Panc1 (cell line): Measurements from ENCODE around the gene HCN4. TPM values are rescaled to one million over a fixed set of nuclear protein-coding genes. Genes with fewer than 3 reads are reported as not detected.

Source experiments
- ATAC-seq: fragments of 200-7000 bp; cut with Tn5 transposase; 2 replicates; pipeline ENCODE4 v1.9.1; 2020; ENCODE audit warnings: mild to moderate bottlenecking, moderate library complexity
- BruUV-seq: library from RNA; stranded (reverse); fragments of 400-500 nt; replicated peaks from 2 replicates; lab custom pipeline; 2021; lab: Mats Ljungman, UMichigan
- CTCF ChIA-PET: fragments of 300-600 bp; sonication (Branson Sonifier 250); formaldehyde crosslinking; loops from one replicate; lab custom pipeline; 2022; ENCODE audit warnings: antibody characterized with exemption; lab: Charles Lee
- POLR2A ChIA-PET: fragments of 300-600 bp; sonication (Branson Sonifier 250); formaldehyde crosslinking; loops from one replicate; lab custom pipeline; 2022; ENCODE audit warnings: antibody characterized with exemption; lab: Charles Lee
- DNase-seq: peaks from one replicate; pipeline ENCODE4 v3.0.0-alpha.2; 2010; ENCODE audit warnings: low read depth, low spot score
- H3K27ac ChIP-seq: 2 replicates; pipeline ENCODE4 v1.5.1; 2011; ENCODE audit warnings: mild to moderate bottlenecking, low read length, inconsistent platforms
- H3K27me3 ChIP-seq: fragments of 200-500 bp; sonication (Bioruptor generic); 2 replicates; pipeline ENCODE4 v1.6.0; 2014; ENCODE audit warnings: low read length, inconsistent platforms; ENCODE audit not compliant: control insufficient read depth, insufficient read depth
- H3K36me3 ChIP-seq: fragments of 200-500 bp; sonication (Bioruptor generic); 2 replicates; pipeline ENCODE4 v1.5.1; 2014; ENCODE audit warnings: inconsistent platforms, mild to moderate bottlenecking, low read length, moderate library complexity; ENCODE audit not compliant: control insufficient read depth, insufficient read depth
- H3K4me1 ChIP-seq: 2 replicates; pipeline ENCODE4 v1.5.1; 2011; ENCODE audit warnings: inconsistent platforms, mild to moderate bottlenecking, low read length, moderate library complexity; ENCODE audit not compliant: control insufficient read depth, insufficient read depth
- H3K4me3 ChIP-seq, 2 experiments: 2 replicates each; pipeline ENCODE4 v1.5.1; 2011 to 2012; ENCODE audit warnings: low read depth in 2 of 2, low read length in 2 of 2, mild to moderate bottlenecking in 2 of 2, inconsistent platforms in 1 of 2, moderate library complexity in 1 of 2
- H3K9me3 ChIP-seq: fragments of 200-500 bp; sonication (Bioruptor generic); 2 replicates; pipeline ENCODE4 v1.5.1; 2014; ENCODE audit warnings: low read depth, mild to moderate bottlenecking, inconsistent platforms, low read length, moderate library complexity; ENCODE audit not compliant: control insufficient read depth, insufficient read depth
- CTCF ChIP-seq: fragments of 450-650 bp; IDR thresholded peaks from 2 replicates; pipeline ENCODE4 v1.5.1; 2017; ENCODE audit warnings: mild to moderate bottlenecking
- POLR2AphosphoS5 ChIP-seq: IDR thresholded peaks from 2 replicates; pipeline ENCODE4 v1.6.1; 2012; ENCODE audit warnings: mild to moderate bottlenecking, low read depth, low read length, moderate library complexity
- REST ChIP-seq, 2 experiments: IDR thresholded peaks; 2 replicates each; pipeline ENCODE4 v1.6.1; 2011 to 2012; ENCODE audit warnings: low read depth in 2 of 2, control low read depth in 1 of 2, low read length in 1 of 2, mild to moderate bottlenecking in 1 of 2, moderate library complexity in 1 of 2; ENCODE audit not compliant: insufficient read depth in 1 of 2
- SIN3A ChIP-seq: IDR thresholded peaks from 2 replicates; pipeline ENCODE4 v1.6.1; 2012; ENCODE audit warnings: low read depth, mild to moderate bottlenecking, low read length, moderate library complexity, borderline replicate concordance; ENCODE audit not compliant: insufficient read depth
- TCF7L2 ChIP-seq: IDR thresholded peaks from 2 replicates; pipeline ENCODE4 v1.6.1; 2011; ENCODE audit warnings: mild to moderate bottlenecking, low read depth, low read length, inconsistent platforms
- in situ Hi-C: cut with HindIII; loops from 2 replicates; pipeline ENCODE4 v1.10.0; 2016; ENCODE audit warnings: low sequenced_read_pairs, low pct_unique_long_range_greater_than_20kb
- intact Hi-C: fragments of 100-400 bp; cut with micrococcal nuclease; formaldehyde crosslinking; loops from one replicate; pipeline ENCODE4 v1.10.0; 2022; ENCODE audit not compliant: unreplicated experiment
- total RNA-seq: library from RNA; stranded (reverse); gene quantifications from one replicate; pipeline ENCODE4 v1.2.1, GENCODE V29; 2021; ENCODE audit not compliant: unreplicated experiment

The HCN4 gene
- total RNA-seq, 1 experiment from 2014 or later, result 0.15 TPM

GRCh38 chr15:73335026-73335425 is 33.7 kb downstream of the HCN4 start:
- DNase-seq (no peak), ATAC-seq (no peak)
- intact Hi-C loops (no loop called here), in situ Hi-C loops (no loop called here)
- ChIA-PET CTCF (no interaction called here), POLR2A (no interaction called here)
- H3K4me1 ChIP-seq, result no peaks in the 10 kb centered on the region
- no peaks in the 10 kb centered on the region for H3K27me3 ChIP-seq
- H3K4me3 ChIP-seq, result no peak overlapping the region
- BruUV-seq, result no TSS peak
- no peaks in the 10 kb centered on the region for H3K36me3 ChIP-seq
- no peaks in the 10 kb centered on the region for H3K9me3 ChIP-seq
- H3K27ac ChIP-seq, result no peak overlapping the region
- TF ChIP-seq REST (IDR thresholded peaks at IDR 0.05; ENCODE audit: insufficient read depth in 1 of 2, low read depth in 2 of 2, low read length in 1 of 2) (no peak), POLR2AphosphoS5 (no peak), TCF7L2 (no peak), SIN3A (no peak), CTCF (no peak)

- Histone ChIP-seq H3K27me3 (no peaks in the 10 kb centered on the region), H3K4me3 (no peak overlapping the region), H3K9me3 (no peaks in the 10 kb centered on the region), H3K36me3 (no peaks in the 10 kb centered on the region), H3K4me1 (no peaks in the 10 kb centered on the region), H3K27ac (no peak overlapping the region)
- ChIA-PET CTCF (no interaction called here), POLR2A (no interaction called here)
- ATAC-seq (no peak), DNase-seq (no peak)
- intact Hi-C loops (no loop called here), in situ Hi-C loops (no loop called here)
- BruUV-seq, result no TSS peak
- TF ChIP-seq TCF7L2 (no peak), POLR2AphosphoS5 (no peak), REST (IDR thresholded peaks at IDR 0.05; ENCODE audit: insufficient read depth in 1 of 2, low read depth in 2 of 2, low read length in 1 of 2) (no peak), SIN3A (no peak), CTCF (no peak)
Measured at GRCh38 chr15:73334086-73334485, 34.7 kb downstream of the HCN4 start.
